ENCODE measurements around the gene KCNA1. TPM values are rescaled to one million over a fixed set of nuclear protein-coding genes. Genes with fewer than 3 reads are reported as not detected.

Gene KCNA1
- total RNA-seq, 1 experiment from 2014 or later: not detected

DNA sequence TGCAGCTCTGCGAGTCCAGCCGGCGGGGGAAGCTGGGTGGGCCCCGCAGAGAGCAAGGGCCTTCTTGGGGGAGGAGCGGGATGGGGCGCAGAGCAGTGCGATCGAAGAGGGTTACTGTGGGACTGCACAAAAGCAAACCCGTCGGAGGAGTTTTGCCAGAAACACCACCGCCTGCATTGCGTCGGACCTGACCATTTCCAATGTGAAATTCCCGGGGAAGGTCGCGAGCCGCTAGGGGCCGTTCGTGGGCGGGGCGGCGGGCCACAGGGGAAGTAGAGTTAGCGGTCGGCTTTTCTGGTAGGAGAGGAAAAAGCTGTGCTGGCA lies 333 bp upstream of the KCNA1 start:
- in situ Hi-C loops (cut with HindIII; ENCODE audit: low sequenced_read_pairs): no loop called here
- DNase-seq (ENCODE audit: low spot score): no peak

DNA sequence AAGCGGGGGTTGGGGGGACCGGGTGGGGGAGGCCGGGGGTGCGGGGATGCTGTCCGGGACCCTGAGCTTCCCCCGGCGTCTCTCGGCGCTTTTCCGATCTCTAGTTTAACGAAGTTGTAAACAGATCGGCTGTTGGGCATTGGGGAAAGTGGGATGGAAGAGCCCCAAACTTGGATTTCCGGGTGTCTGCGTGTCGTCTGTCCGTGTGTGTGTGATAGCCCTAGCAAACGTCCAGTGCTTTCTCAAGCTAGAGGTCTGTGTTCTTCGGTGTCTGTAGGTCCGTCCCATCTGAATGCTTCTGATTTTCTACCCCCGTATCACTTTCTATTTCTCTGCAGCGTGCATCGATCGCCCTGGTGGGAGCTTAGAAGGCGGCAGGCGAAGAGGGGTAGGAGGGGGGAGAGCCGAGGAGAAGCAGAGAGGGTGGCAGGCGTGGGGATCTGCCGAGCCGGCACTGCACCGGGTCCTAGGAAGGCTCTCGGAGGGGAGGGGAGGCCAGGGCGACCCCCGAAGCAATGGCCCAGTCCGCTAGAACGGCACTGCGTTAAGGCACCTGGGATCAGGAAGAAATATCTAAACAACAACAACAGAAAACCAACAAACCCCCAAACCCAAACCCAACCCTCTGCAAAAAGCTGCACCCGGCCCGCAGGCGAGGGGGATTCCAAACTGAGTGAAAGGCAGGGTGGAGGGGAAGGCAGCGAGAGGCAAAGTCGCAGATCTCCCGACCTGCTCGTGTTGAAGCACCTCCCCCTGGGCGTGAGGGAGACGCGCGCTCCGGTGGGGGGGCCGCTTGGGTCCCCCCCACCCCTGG lies 1.0 kb downstream of the KCNA1 start:
- in situ Hi-C loops (cut with HindIII; ENCODE audit: low sequenced_read_pairs): no loop called here
- peak; percentile 65 for DNase-seq (ENCODE audit: low spot score)

DNA sequence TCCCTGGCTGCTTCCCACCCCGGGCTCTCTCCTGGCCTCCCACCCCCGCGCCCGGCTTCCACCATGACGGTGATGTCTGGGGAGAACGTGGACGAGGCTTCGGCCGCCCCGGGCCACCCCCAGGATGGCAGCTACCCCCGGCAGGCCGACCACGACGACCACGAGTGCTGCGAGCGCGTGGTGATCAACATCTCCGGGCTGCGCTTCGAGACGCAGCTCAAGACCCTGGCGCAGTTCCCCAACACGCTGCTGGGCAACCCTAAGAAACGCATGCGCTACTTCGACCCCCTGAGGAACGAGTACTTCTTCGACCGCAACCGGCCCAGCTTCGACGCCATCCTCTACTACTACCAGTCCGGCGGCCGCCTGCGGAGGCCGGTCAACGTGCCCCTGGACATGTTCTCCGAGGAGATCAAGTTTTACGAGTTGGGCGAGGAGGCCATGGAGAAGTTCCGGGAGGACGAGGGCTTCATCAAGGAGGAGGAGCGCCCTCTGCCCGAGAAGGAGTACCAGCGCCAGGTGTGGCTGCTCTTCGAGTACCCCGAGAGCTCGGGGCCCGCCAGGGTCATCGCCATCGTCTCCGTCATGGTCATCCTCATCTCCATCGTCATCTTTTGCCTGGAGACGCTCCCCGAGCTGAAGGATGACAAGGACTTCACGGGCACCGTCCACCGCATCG lies 1.8 kb downstream of the KCNA1 start:
- peak; percentile 69 for DNase-seq (ENCODE audit: low spot score)
- in situ Hi-C loops (cut with HindIII; ENCODE audit: low sequenced_read_pairs): no loop called here

DNA sequence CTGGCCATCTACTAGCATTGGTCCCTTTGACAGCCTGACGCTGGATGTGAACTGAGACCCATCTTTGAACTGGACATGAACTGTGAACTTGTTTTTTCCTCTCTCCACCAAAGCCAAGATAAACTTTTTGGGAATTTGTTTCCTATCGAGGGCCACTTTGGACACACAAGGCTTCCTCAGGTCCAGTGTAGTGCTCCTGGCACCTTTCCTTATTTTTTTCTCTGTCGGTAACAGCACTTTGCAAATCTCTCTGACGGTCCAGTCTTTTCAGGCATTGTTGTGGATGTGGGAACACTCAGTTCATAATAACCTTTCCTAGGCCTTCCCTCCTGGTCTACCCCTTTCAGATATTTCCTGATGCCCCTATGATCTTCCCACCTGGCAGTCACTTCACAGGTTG lies 5.0 kb downstream of the KCNA1 start:
- in situ Hi-C loops (cut with HindIII; ENCODE audit: low sequenced_read_pairs): no loop called here
- DNase-seq (ENCODE audit: low spot score): peak; percentile 59

DNA sequence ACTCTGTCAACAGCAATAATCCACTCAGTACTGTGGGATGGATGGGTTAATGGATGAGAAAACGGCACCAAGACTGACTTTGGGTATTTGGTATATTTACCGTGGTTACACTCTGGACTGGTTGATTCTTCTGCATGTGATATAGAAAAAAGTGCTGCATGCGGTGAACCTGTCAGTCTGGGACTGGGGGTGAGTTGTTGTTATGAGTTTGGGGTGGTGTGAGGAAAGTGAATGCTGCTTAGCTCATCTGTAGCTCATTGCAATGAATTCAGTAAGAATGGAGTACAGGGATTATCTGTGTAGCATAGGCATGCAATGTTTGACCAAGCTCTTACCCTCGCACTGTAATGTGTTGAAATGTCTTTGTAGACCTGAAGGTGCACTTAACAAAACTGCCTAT lies 6.0 kb downstream of the KCNA1 start:
- in situ Hi-C loops (cut with HindIII; ENCODE audit: low sequenced_read_pairs): no loop called here
- DNase-seq (ENCODE audit: low spot score): peak; percentile 60

DNA sequence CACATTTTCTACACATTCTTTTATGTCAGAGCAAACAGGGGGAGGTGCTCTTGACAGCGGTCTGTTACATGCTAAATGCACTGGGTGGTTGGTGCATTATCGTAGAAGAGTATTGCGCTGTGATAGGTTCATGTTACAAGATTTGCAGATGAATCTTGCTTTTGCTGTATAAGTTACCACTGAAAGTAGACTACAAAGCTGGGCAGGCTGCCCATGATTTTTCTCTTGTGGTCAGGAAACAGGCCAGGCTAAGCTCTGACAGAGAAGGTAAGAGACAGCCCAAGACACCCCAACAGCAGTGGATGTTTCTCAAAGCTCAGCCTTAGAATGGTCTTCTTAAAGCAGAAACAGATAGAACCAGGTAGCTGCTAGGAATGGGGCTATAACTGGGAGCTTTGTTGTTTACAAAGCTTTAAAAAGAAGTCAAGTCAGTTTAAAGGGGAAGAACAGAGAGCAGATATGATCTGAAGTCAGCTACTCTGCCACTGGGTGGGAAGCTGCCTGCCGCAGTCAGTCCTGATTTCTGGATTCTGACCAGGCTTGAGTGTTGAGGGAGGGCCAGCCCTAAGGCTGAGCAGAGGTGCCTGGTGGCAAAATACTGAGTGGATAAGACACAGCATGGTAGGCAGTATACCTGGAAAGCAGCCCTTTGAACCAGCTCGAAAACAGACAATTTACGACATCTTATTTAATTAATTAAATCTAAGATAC lies 9.4 kb downstream of the KCNA1 start:
- in situ Hi-C loops (cut with HindIII; ENCODE audit: low sequenced_read_pairs): no loop called here

DNA sequence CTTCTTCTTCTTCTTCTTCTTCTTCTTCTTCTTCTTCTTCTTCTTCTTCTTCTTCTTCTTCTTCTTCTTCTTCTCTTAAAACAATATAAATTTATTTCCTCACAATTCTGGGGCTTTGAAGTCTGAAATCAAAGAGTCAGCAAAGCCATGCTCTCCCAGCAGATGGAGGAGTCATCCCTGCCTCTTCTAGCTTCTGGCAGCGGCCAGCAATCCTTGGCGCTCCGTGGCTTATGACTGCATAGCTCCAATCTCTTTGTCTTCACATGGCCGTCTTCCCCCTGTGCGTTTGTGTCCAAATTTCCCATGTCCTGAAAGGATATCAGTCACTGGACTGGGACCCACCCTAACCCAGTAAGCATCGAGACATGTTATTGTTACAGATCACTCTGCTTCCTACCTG lies 22.9 kb downstream of the KCNA1 start:
- in situ Hi-C loops (cut with HindIII; ENCODE audit: low sequenced_read_pairs): no loop called here
- DNase-seq (ENCODE audit: low spot score): peak; percentile 80

More for the DNA sequence above, 9.4 kb downstream of the KCNA1 start:
- DNase-seq (ENCODE audit: low spot score): peak; percentile 76

DNA sequence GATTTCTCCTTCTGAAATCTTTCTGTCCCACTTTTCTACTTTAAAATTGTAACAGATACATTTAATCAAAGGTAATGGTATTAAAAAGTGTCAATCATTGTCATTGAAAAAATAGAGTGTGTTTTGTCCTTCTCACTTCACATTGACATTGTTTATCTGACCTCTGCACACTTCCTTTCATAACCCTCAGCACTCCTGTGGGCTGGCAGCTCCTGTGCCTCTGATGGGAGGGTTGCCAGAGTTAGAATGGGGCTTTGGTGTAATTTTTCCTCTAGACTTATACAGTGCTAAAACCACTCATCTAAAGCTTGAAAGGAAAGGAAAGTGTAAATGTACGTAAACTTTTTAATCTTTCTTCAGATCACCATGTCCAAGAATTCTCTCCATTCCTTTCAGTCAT lies 23.7 kb downstream of the KCNA1 start:
- no peak for DNase-seq (ENCODE audit: low spot score)
- in situ Hi-C loops (cut with HindIII; ENCODE audit: low sequenced_read_pairs): no loop called here

DNA sequence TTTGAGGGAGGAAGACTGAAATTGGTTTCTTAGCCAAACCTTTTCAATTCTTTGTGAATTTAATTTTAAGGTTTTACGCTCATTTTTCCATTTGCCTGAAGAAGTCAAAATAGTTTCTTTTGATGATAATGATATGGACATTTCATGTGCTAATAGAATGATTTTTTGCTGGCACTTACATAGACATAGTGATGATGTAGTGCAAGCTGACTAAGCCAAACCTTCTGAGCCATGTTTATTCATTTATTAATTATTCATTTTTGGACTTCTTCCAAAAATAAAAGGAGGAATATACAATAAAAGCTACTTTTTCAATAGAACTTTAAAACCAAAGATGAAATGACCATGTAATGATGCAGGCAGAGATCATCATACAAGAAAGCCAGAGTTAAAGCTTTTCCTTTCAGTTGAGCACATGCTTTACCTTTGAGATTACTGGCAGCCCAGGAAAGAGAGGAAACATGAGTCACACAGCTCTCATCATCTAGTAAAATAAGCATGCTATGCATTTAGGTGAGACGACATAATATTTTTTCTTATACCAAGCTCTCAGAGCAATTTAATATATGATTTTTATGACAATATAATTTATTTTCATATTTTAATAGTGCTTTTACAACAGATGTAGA lies 24.8 kb downstream of the KCNA1 start:
- in situ Hi-C loops (cut with HindIII; ENCODE audit: low sequenced_read_pairs): no loop called here
- no peak for DNase-seq (ENCODE audit: low spot score)

DNA sequence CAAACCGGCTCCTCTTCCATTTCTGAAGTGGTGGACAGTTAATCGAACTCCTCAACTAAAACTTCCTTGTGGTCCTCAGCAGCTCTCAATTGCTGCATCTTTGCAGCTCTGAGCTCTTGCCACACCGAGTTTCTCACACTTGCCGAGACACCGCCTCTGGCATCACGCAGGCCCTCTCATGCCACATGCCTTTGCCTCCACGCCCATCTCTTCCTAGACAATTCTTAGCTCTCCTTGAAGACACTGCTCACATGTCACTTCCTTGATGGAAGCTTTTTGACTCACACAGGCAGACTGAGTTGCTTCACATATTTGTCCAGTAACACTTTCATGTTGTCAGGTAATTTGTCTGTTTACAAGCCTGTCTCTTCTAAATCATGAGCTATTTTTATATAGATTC lies 29.2 kb downstream of the KCNA1 start:
- DNase-seq (ENCODE audit: low spot score): no peak
- in situ Hi-C loops (cut with HindIII; ENCODE audit: low sequenced_read_pairs): no loop called here

DNA sequence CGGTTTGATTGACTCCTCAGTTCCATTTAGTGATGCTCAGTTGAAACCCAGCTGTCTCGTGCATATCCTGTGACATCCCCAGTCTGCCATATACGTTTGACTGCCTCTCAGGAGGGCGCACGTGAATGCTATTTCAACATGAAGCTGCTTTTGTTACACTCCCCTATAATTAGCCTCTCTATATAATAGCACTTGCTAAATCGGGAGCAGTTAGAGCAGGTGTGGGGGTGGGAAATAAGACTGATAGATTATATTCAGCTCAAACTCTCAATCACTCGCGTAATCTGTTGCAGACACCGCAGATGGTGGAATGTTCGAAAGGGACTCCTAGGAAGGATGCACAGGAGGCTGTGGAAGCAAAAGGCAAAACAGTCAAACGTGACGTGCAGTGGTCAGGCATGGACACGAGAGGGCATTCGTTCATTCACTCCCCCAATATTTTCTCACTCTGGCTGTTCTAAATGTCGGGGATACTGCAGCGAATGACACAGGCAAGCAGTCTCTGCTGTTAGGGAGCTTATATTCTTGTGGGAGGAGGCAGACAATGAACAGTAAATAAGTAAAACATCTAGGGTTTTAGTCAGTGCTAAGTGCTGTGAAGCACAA lies 29.8 kb downstream of the KCNA1 start:
- in situ Hi-C loops (cut with HindIII; ENCODE audit: low sequenced_read_pairs): no loop called here
- DNase-seq (ENCODE audit: low spot score): peak; percentile 85

DNA sequence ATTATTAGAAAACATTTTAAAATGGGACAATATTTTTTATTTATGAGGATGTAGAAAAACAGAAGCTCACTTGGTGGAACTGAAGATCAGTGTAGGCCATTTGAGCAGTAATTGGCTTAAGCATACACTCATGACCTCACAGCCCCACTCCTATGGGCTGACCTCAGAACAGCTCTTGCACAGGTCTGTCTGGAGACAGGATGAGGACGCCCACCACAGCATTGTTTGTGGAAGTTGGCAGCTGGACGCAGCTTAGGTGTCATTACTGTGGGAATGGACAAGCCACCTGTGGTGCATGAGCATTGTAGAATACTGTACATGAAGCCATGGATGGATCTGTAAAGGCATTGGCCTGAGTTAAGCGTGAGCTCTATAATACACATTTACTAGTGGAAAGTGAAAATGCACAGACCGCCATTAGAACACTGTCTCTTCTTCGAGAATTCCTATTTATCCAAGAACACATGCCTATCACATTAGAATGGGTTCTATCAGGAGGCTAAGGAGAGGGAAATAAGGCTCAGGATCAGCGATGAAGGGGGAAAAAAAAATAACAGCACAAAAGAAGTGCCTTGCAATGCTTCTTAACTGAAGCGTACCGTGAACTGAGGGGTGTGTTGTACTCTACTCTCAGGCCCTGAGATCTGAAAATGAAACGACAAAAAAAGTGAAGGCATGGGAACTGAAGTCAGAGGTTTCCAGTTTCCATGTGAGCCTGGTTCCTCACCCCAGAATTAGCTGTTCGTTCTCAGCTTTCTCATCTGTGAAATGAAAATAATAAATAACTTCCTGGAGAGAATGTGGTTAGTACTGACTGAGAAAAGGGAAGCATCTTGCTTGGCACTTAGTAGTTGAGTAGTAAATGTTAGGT lies 33.6 kb downstream of the KCNA1 start:
- in situ Hi-C loops (cut with HindIII; ENCODE audit: low sequenced_read_pairs): no loop called here
- DNase-seq (ENCODE audit: low spot score): no peak

DNA sequence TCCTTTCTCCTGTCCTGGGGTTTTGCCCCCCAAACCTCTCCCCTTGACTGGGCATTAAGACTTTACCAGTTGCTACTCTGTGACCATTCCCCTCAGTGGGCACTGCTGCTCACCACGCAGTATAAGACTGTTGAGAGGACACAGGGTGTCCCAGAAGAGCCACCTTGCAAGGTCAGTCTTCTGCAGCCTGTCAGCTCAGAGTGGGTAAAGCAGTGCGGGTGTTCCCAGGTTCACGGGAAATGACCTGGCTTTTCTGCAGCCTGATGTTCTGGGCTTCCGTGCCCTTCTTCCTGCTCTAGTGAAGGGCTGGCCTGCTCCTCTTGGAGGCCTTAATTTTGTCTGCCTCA lies 34.2 kb downstream of the KCNA1 start:
- in situ Hi-C loops (cut with HindIII; ENCODE audit: low sequenced_read_pairs): no loop called here

DNA sequence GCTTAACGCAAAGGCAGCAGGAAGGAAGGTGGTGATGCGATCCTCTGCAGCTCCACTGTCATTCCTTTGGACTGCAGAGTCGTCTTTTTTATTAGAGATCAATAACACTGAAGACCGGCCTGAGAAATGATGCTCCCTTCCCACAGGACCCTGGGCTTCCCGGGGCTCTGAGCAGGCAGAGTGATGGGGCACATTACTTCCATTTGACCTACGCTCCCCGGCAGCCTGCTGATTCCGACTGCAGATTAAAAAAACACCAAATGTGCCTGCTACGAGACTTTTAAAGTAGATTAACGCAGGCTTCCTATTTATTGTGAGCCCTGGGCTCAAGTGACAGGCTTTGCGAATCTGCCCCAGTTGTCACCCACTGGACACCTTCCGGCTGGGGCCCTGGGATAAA lies 37.5 kb downstream of the KCNA1 start:
- in situ Hi-C loops (cut with HindIII; ENCODE audit: low sequenced_read_pairs): no loop called here
- DNase-seq (ENCODE audit: low spot score): no peak

More for the DNA sequence above, 34.2 kb downstream of the KCNA1 start:
- DNase-seq (ENCODE audit: low spot score): no peak

DNA sequence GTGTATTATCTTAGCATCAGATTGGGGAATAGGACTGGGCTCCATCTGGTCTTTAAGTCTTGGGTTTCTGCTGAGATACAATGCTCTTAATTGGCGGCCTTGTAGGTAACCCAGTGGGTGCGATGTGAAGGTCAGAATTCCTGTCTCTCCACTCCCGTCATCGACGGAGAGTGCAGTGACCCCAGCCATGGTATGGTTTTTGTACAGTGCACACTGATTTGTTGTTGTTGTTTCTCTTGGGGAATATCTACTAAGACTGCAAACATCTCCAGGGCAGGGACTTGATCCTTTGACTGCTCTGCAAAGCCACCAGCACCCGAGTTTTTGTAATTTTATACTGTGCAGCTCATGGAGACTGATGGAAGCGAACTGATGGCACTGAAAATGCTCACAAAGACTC lies 41.4 kb downstream of the KCNA1 start:
- DNase-seq (ENCODE audit: low spot score): no peak
- in situ Hi-C loops (cut with HindIII; ENCODE audit: low sequenced_read_pairs): no loop called here

DNA sequence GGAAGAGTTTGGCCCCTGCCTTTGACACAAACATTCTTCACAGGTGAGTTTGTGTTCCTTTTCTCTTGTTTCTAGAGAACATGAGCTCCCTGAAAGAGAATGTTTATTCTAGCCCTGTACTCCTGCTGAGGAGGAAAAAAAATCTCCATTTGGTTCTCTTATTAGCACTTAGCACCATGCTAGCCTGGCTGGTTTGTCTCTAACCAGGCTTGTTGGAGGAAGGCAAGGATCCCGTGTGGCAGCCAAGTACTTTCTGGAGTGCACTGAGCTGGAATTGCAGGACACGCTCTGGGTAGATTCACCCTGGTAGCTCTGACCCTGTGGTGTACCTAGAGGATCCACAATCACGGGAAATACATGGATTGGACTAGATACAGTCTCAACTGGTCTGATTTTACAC lies 41.9 kb downstream of the KCNA1 start:
- DNase-seq (ENCODE audit: low spot score): no peak
- in situ Hi-C loops (cut with HindIII; ENCODE audit: low sequenced_read_pairs): no loop called here

DNA sequence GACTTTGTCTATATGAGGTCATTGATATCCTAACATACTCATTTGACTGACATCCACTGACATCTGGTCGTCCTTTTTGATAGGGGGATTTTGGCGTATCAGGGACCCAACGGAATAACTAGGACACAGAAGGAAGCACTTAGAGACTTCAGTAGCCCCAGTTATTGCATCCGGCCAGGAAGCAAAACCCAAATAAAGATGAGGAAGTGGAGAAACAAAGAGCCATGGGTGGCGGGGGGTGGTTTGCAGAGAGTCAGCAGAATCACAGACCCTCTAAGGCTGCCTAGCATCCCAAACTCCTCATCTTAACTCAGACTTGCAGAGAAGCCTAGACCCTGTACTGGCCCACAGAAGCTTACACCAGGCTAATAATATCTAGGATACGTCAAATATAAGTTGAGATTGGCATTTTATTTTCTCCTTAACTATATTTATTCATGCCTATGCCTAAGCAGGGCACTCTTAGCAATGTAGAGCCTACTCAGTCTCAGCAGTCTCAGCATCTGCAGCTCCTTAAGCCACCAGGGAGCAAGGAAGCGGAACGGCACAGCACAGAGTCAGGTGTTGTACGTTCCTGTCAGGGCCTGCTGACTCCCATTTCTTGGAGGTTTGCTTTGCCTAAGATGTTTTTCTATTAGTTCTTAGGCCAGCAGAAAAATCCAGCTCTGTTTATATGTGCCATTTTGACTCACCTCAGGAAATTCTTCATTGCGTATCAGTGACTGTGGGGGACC lies 45.1 kb downstream of the KCNA1 start:
- DNase-seq (ENCODE audit: low spot score): no peak

DNA sequence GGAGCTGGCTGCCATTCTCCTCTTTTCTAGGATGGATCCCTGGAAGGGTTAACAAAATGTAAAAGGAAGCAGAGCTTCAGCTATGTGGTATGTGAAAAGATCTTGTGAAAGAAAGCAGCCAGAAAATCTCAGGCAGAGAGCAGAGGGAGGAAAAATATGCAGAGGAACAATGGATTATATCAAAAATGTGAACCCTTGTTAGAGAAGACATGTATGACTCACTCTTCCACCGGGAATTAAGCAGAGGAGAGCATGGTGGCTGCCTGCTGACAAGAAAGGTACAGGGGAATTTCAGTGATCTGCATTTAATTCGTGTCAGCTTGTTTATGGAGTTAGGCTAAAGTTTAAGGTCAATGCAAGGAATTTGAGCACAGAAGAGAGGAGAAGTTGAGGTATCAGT lies 46.3 kb downstream of the KCNA1 start:
- no peak for DNase-seq (ENCODE audit: low spot score)
- in situ Hi-C loops (cut with HindIII; ENCODE audit: low sequenced_read_pairs): no loop called here

More for the DNA sequence above, 45.1 kb downstream of the KCNA1 start:
- in situ Hi-C loops (cut with HindIII; ENCODE audit: low sequenced_read_pairs): no loop called here

Data from G401 (cell line).